Cardiac fibroblast (primary cell): ENCODE results near the gene HIVEP3.
A peak's percentile ranks its signal among the peaks of the same experiment; 100 is the strongest.

Experiments used
- DNase-seq, 2 donors: peaks; one replicate each; pipeline versions ENCODE4 v3.0.0 to v3.0.0-alpha.2; 2010; ENCODE audit warnings: low read depth in 2 of 2
- H3K4me3 ChIP-seq, 2 donors: replicated peaks in 1 of 2; 1 replicate in 1 of 2; 2 replicates in 1 of 2; pipeline ENCODE4 v1.5.1; 2011; ENCODE audit warnings: low read depth in 2 of 2, low read length in 2 of 2, mild to moderate bottlenecking in 2 of 2, moderate library complexity in 1 of 2
- CTCF ChIP-seq: IDR thresholded peaks from one replicate; pipeline ENCODE4 v1.5.1; 2011; ENCODE audit warnings: low read depth, mild to moderate bottlenecking, low read length, inconsistent platforms

Gene HIVEP3

GRCh38 chr1:41520951-41521752 is 397.6 kb downstream of the HIVEP3 start:
- no peak for TF ChIP-seq CTCF
- no peak for DNase-seq
- no peak overlapping the region for H3K4me3 ChIP-seq

- DNase-seq: no peak
- H3K4me3 ChIP-seq: no peak overlapping the region
- no peak for TF ChIP-seq CTCF
These were observed 399.1 kb downstream of the HIVEP3 start for GRCh38 chr1:41519667-41520066.

GRCh38 chr1:41518471-41518870 is 400.3 kb downstream of the HIVEP3 start:
- TF ChIP-seq CTCF: no peak
- no peak overlapping the region for H3K4me3 ChIP-seq
- DNase-seq: no peak

- no peak overlapping the region for H3K4me3 ChIP-seq
- no peak for DNase-seq
- TF ChIP-seq CTCF: no peak
These were observed 401.7 kb downstream of the HIVEP3 start for GRCh38 chr1:41517062-41517438.

- peak; percentile 80 to 92 for DNase-seq
- peak overlapping the region; percentile 32 to 38 for H3K4me3 ChIP-seq
- TF ChIP-seq CTCF: peak; percentile 73
These were observed 402.3 kb downstream of the HIVEP3 start for GRCh38 chr1:41516168-41517061.

- no peak overlapping the region for H3K4me3 ChIP-seq
- no peak for DNase-seq
These were observed 402.9 kb downstream of the HIVEP3 start for GRCh38 chr1:41515778-41516167.

More at GRCh38 chr1:41515778-41516167, 402.9 kb downstream of the HIVEP3 start:
- TF ChIP-seq CTCF: no peak
